SU-DHL-6 (cell line): ENCODE results near the gene PFKFB1.

ENCODE experiments used
- CTCF ChIP-seq: fragments of 200-600 bp; sonication (generic); IDR thresholded peaks from one replicate; pipeline ENCODE4 v1.5.1; 2017; ENCODE audit warnings: antibody characterized with exemption, mild to moderate bottlenecking, low read length, moderate library complexity; ENCODE audit not compliant: insufficient read depth, poor library complexity, severe bottlenecking
- EZH2phosphoT487 ChIP-seq: fragments of 200-600 bp; sonication (generic), shearing (Covaris generic); conservative IDR thresholded peaks from 2 replicates; pipeline ENCODE4 v1.6.1; 2018; ENCODE audit warnings: mild to moderate bottlenecking, antibody characterized with exemption, low read length, moderate library complexity, mixed read lengths

GRCh38 chrX:54937416-54937815 is 56.6 kb downstream of the PFKFB1 start:
- TF ChIP-seq CTCF (no peak), EZH2phosphoT487 (no peak)
